NT2/D1 (cell line): ENCODE measurements around the gene NISCH.
A peak's percentile ranks its signal among the peaks of the same experiment; 100 is the strongest.

ENCODE experiments used
- DNase-seq: peaks from one replicate; pipeline ENCODE4 v3.0.0-alpha.2; 2011; ENCODE audit warnings: low read depth, low spot score
- H3K27me3 ChIP-seq: 2 replicates; pipeline ENCODE4 v1.6.0; 2011; ENCODE audit warnings: mild to moderate bottlenecking; ENCODE audit not compliant: insufficient read length, insufficient read depth
- H3K36me3 ChIP-seq: 2 replicates; pipeline ENCODE4 v1.6.1; 2011; ENCODE audit warnings: mild to moderate bottlenecking, low read length, mixed read lengths; ENCODE audit not compliant: insufficient read depth, insufficient read length
- H3K4me1 ChIP-seq: 2 replicates; pipeline ENCODE4 v1.5.1; 2011; ENCODE audit not compliant: insufficient read depth, insufficient read length
- H3K4me3 ChIP-seq: 2 replicates; pipeline ENCODE4 v1.5.1; 2011; ENCODE audit warnings: low read depth; ENCODE audit not compliant: insufficient read length
- H3K9ac ChIP-seq: 2 replicates; pipeline ENCODE4 v1.6.0; 2011; ENCODE audit warnings: low read depth; ENCODE audit not compliant: insufficient read length
- H3K9me3 ChIP-seq: 2 replicates; pipeline ENCODE4 v1.5.1; 2011; ENCODE audit warnings: mild to moderate bottlenecking, low read length; ENCODE audit not compliant: insufficient read depth
- SUZ12 ChIP-seq: IDR thresholded peaks from 2 replicates; pipeline ENCODE4 v1.6.1; 2011; ENCODE audit not compliant: insufficient read length, insufficient read depth; ENCODE audit errors: extremely low read depth
- YY1 ChIP-seq: IDR thresholded peaks from 2 replicates; pipeline ENCODE4 v1.6.1; 2011; ENCODE audit not compliant: insufficient read length, insufficient read depth
- ZNF274 ChIP-seq: IDR thresholded peaks from 2 replicates; pipeline ENCODE4 v1.6.1; 2011; ENCODE audit warnings: mild to moderate bottlenecking, low read depth, low read length

The NISCH gene

DNA sequence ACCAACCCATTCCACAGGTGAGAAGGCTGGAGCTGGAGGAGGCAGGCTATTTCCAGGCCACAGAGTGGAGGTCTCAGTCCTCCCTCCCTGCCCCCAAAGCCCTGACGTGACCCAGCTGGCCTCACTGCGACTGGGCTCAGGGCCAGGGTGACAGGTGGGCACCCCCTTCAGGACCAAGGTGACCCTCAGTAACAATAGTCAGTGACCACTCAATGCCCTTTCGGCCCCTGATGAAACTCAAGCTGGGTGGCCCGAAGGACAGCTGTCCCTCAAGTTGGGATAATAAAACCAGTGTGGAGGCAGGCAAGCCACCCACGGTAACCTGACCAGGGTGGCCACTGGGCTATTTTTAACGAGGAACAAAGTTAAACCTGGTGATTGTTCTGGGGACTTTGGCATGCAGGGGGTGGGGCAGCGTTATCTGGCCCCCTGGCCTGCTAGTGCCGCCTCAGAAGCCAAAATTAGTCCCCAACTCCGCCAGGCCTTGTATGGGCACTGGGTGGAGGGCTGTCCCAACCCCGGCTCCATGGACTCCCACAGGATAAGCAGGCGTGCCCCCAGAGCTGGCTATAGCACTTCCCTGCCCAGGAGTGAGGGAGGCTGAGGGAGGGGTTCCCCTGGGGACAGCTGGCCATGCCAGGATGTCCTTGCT lies 2.7 kb upstream of the NISCH start:
- H3K4me1 ChIP-seq = peaks cover 48% of the 10 kb centered on the region
- no peak for TF ChIP-seq ZNF274
- no peak for TF ChIP-seq SUZ12
- TF ChIP-seq YY1 = no peak
- H3K9ac ChIP-seq = peak overlapping the region; percentile 66
- no peak overlapping the region for H3K4me3 ChIP-seq
- no peak for DNase-seq
- no peaks in the 10 kb centered on the region for H3K9me3 ChIP-seq
- H3K36me3 ChIP-seq = peaks cover 25% of the 10 kb centered on the region
- H3K27me3 ChIP-seq = no peaks in the 10 kb centered on the region

DNA sequence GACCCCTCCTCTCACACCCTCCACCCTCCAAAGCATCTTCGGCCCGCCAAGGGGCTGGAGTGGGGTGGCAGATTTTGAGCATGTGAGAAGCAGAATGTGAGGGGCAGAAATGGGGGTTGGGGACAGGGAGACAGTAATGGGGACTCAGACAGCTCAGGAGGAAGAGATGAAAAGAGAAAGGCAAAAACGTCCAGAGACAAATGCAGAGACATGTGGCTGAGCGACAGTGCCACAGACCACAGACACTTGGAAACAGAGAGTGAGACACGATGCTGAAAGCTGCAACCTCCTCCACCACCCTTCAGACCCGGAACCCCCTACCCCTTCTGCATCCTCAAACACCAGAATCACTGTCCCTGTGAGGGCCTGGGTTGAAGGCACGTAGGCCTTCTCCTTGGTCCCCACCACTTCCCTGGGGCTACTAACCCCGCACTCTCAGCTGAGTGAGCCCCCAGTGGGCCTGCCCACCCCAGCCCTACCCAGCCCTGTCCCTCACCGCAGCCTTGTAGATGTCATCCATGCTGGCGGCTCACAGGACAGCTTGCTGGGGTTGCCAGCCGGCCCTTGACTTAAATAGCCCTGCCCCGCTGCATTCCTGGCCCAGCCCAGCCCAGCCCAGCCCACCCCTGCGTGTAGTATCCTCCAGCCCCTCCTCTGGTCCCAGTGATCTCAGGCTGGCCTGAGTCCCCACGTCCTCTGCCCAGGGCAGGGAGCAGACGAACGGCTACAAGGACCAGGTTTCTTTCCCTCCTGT lies 1.7 kb upstream of the NISCH start, which contains the start of gene TNNC1:
Gene TNNC1, minus strand, starts transcription at position 546 of the 754 bp plus-strand sequence. Its CDS starts 26 bp downstream, at position 520.
- H3K4me1 ChIP-seq = peaks cover 48% of the 10 kb centered on the region
- TF ChIP-seq ZNF274 (no peak), YY1 (no peak), SUZ12 (no peak)
- no peak for DNase-seq
- no peaks in the 10 kb centered on the region for H3K9me3 ChIP-seq
- peak within 1 kb of the TSS; percentile 72 for H3K9ac ChIP-seq
- no peaks in the 10 kb centered on the region for H3K27me3 ChIP-seq
- H3K36me3 ChIP-seq = peaks cover 35% of the 10 kb centered on the region
- no peak within 1 kb of the TSS for H3K4me3 ChIP-seq

DNA sequence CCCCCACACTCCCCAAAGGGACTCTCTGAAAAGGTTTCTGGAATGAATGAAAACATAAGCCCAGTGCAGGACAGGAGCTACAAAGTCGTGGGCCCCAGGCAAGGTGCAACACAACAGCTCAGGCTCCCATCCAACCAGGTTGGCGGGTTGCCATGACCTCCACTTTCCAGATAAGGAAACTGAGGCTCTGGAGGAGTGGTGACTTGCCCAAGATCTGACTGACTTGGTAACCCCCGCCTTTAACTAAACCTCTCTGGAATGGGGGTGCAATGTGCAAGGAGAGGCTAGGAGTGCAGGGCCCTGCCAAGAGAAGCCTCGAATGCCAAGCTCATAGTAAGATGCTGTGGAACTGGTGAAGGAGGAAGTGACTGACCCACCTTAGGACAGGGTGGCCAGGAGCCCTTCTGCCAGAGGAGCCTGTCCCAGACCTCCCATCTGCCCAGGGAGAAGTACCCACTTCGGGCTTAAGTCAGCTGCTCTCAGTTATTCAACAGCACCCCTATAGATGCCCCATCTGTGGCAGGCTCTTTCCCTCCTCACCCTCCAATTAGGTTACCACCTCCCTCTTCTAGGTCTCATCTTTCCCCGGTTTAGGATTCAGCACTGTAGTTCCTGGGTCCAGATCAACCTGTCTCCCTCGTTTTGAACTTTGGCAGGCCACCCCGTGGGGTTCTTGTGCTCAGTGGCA lies 1.0 kb upstream of the NISCH start:
- no peak for DNase-seq
- peaks cover 42% of the 10 kb centered on the region for H3K36me3 ChIP-seq
- no peaks in the 10 kb centered on the region for H3K27me3 ChIP-seq
- H3K4me3 ChIP-seq = no peak overlapping the region
- H3K4me1 ChIP-seq = peaks cover 48% of the 10 kb centered on the region
- no peak for TF ChIP-seq SUZ12
- TF ChIP-seq ZNF274 = no peak
- TF ChIP-seq YY1 = no peak
- no peaks in the 10 kb centered on the region for H3K9me3 ChIP-seq
- H3K9ac ChIP-seq = peak overlapping the region; percentile 72

DNA sequence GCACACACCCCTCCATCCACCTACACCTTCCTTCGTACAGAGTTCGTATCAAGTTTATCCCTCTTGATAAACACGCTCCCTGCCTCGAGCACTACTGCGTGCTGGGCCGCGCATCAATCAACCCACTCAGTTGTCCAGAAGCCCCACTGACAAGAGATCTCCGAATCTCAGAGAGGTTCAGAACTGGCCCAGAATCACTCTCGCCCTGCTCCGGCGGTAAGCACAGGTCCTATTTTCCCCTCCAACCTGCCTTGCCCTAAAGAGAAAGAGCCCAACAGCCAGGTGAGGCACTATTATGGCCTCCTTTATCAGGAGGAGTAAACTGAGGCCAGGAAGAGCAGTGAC lies 494 bp upstream of the NISCH start:
- Histone ChIP-seq H3K36me3 (peaks cover 46% of the 10 kb centered on the region), H3K4me3 (peak overlapping the region; percentile 37), H3K9ac (peak overlapping the region; percentile 72), H3K4me1 (peaks cover 45% of the 10 kb centered on the region), H3K27me3 (no peaks in the 10 kb centered on the region), H3K9me3 (no peaks in the 10 kb centered on the region)
- no peak for DNase-seq
- TF ChIP-seq SUZ12 = no peak
- TF ChIP-seq YY1 = no peak
- TF ChIP-seq ZNF274 = no peak

DNA sequence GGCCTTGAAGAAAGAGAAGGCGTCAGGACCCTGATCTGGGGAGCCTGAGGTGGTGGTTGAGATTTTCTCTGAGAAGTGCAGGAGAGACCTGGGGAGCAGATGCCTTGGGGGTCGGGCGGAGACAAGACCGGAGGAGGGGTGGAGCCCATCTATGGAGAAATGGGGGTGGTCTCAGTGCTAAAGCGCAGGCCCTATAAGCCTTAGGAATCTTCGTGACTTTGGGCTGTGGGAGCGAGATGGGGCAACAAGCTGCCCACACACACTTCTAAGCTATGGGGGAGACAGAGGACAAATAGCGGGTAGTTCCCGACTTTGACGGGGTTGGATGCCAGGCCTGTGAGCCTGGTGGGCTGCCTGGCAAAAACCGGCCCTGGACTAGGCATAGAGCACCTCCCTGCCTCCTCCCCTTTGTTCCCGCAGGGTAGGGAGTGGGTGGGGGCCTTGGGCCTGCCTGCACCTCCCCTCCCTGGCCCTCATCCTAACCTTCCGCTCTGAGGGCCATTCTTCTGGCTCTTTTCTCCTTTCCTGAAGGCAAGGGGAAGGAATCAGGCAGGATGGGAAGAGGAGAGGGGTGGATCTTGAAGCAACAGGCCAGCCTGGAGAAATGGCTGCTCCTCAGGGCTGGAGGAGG lies 880 bp downstream of the NISCH start:
- Histone ChIP-seq H3K27me3 (no peaks in the 10 kb centered on the region), H3K9ac (peak overlapping the region; percentile 92), H3K9me3 (no peaks in the 10 kb centered on the region), H3K4me3 (peak overlapping the region; percentile 66), H3K36me3 (peaks cover 53% of the 10 kb centered on the region), H3K4me1 (peaks cover 35% of the 10 kb centered on the region)
- no peak for TF ChIP-seq SUZ12
- TF ChIP-seq YY1 = no peak
- TF ChIP-seq ZNF274 = no peak
- DNase-seq = no peak

DNA sequence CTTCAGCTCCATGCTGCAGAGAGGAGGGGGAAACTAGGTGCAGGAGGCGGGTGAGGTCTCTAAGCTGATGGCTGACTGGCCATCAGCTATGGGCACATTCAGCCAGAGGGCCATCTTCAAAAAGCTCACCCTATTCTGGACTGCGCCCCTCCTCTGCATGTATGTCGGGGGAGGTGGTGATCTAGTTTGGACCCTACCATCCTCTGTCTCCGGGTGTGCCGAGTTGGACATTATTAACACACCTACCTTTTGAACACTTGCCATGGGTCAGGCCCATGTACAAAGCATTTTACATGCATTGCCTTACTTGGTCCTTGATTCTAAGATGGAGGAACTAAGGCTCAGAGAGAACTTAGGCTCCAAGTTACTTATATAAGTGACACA lies 1.4 kb downstream of the NISCH start:
- Histone ChIP-seq H3K27me3 (no peaks in the 10 kb centered on the region), H3K9me3 (no peaks in the 10 kb centered on the region), H3K9ac (peak overlapping the region; percentile 92), H3K4me3 (peak overlapping the region; percentile 66), H3K36me3 (peaks cover 50% of the 10 kb centered on the region), H3K4me1 (peaks cover 30% of the 10 kb centered on the region)
- no peak for DNase-seq
- no peak for TF ChIP-seq YY1
- TF ChIP-seq SUZ12 = no peak
- TF ChIP-seq ZNF274 = no peak
